H1 (cell line): Measurements from ENCODE around the gene ACSF3. TPM values are rescaled to one million over a fixed set of nuclear protein-coding genes. Genes with fewer than 3 reads are reported as not detected.

Experiments
- CTCF ChIA-PET: fragments of 300-600 bp; sonication (Branson Sonifier 250); formaldehyde crosslinking; loops from one replicate; lab custom pipeline; 2021; ENCODE audit not compliant: partially characterized antibody; lab: Charles Lee
- POLR2A ChIA-PET: fragments of 300-600 bp; sonication (Branson Sonifier 250); formaldehyde crosslinking; loops from one replicate; lab custom pipeline; 2021; ENCODE audit warnings: inconsistent platforms; ENCODE audit not compliant: partially characterized antibody; lab: Charles Lee
- DNase-seq, 2 experiments: peaks; one replicate each; pipeline versions ENCODE4 v3.0.0 to v3.0.0-alpha.2; 2010 to 2022; ENCODE audit warnings: low spot score in 2 of 2, low read depth in 1 of 2, mixed read lengths in 1 of 2
- FAIRE-seq: peaks from 2 replicates; lab custom pipeline; 2011; peaks lifted over from hg19 to GRCh38; lab: Jason Lieb, UNC
- H2AFZ ChIP-seq: 2 replicates; pipeline ENCODE4 v1.8.1; 2012; ENCODE audit warnings: low read length, inconsistent platforms
- H2AK5ac ChIP-seq: 2 replicates; pipeline ENCODE4 v1.6.1; 2013; ENCODE audit warnings: low read depth, low read length
- H2BK120ac ChIP-seq: replicated peaks from 2 replicates; pipeline ENCODE3; 2013; ENCODE audit warnings: low read depth, low read length, inconsistent platforms
- H2BK12ac ChIP-seq: 2 replicates; pipeline ENCODE4 v1.6.1; 2013; ENCODE audit warnings: low read depth, low read length
- H2BK15ac ChIP-seq: 2 replicates; pipeline ENCODE4 v1.6.1; 2013; ENCODE audit warnings: low read length
- H2BK20ac ChIP-seq: 2 replicates; pipeline ENCODE4 v1.6.1; 2013; ENCODE audit warnings: low read length
- H2BK5ac ChIP-seq: 2 replicates; pipeline ENCODE4 v1.6.1; 2013; ENCODE audit warnings: low read depth, low read length
- H3K14ac ChIP-seq: 2 replicates; pipeline ENCODE4 v1.6.1; 2013; ENCODE audit warnings: inconsistent platforms; ENCODE audit not compliant: insufficient read length
- H3K18ac ChIP-seq: 2 replicates; pipeline ENCODE4 v1.6.1; 2013; ENCODE audit warnings: low read length; ENCODE audit errors: extremely low read depth
- H3K23ac ChIP-seq: 2 replicates; pipeline ENCODE4 v1.6.1; 2013; ENCODE audit warnings: inconsistent platforms; ENCODE audit not compliant: insufficient read length
- H3K23me2 ChIP-seq: 2 replicates; pipeline ENCODE4 v1.6.1; 2013; ENCODE audit warnings: low read depth, low read length
- H3K27ac ChIP-seq: 2 replicates; pipeline ENCODE4 v1.6.1; 2011; ENCODE audit warnings: low read depth, low read length, inconsistent platforms
- H3K27me3 ChIP-seq, 4 experiments: replicated peaks in 1 of 4; 1 replicate in 1 of 4; 2 replicates in 3 of 4; pipeline versions ENCODE4 v1.6.1 to v1.8.1; 2011 to 2013; ENCODE audit warnings: low read length in 3 of 4, mild to moderate bottlenecking in 3 of 4, inconsistent platforms in 2 of 4, mixed read lengths in 2 of 4, moderate library complexity in 1 of 4; ENCODE audit not compliant: control insufficient read depth in 3 of 4, insufficient read depth in 3 of 4; ENCODE audit errors: extremely low read depth in 1 of 4
- H3K36me3 ChIP-seq, 4 experiments: 2 replicates each; pipeline versions ENCODE4 v1.6.1 to v1.8.1; 2011 to 2013; ENCODE audit warnings: mild to moderate bottlenecking in 4 of 4, low read length in 3 of 4, moderate library complexity in 2 of 4, control low read depth in 1 of 4, inconsistent platforms in 1 of 4; ENCODE audit not compliant: insufficient read depth in 4 of 4, control insufficient read depth in 2 of 4
- H3K4ac ChIP-seq: replicated peaks from 2 replicates; pipeline ENCODE3; 2013; ENCODE audit warnings: low read length, low read depth, mixed read lengths, inconsistent platforms; ENCODE audit not compliant: insufficient read length
- H3K4me1 ChIP-seq, 4 experiments: replicated peaks in 1 of 4; 1 replicate in 1 of 4; 2 replicates in 3 of 4; pipeline versions ENCODE4 v1.6.1 to v1.8.1; 2011 to 2013; ENCODE audit warnings: low read length in 3 of 4, inconsistent platforms in 2 of 4, mixed read lengths in 1 of 4; ENCODE audit not compliant: insufficient read depth in 4 of 4, control insufficient read depth in 3 of 4
- H3K4me2 ChIP-seq, 2 experiments: 2 replicates each; pipeline versions ENCODE4 v1.6.1 to v1.8.1; 2011 to 2013; ENCODE audit warnings: low read depth in 2 of 2, low read length in 2 of 2, control low read depth in 1 of 2, inconsistent platforms in 1 of 2, mild to moderate bottlenecking in 1 of 2; ENCODE audit not compliant: insufficient read depth in 1 of 2
- H3K4me3 ChIP-seq, 4 experiments: fragments of 200-600, 300-600 bp in 1 of 4; sonication (generic), shearing (Covaris generic), sonication (Bioruptor Twin) in 1 of 4; 2 replicates each; pipeline versions ENCODE4 v1.5.1 to v1.8.1; 2011 to 2016; ENCODE audit warnings: low read length in 4 of 4, low read depth in 3 of 4, control low read depth in 2 of 4, inconsistent platforms in 2 of 4, mild to moderate bottlenecking in 2 of 4, mixed read lengths in 1 of 4, moderate library complexity in 1 of 4; ENCODE audit not compliant: insufficient read depth in 2 of 4; ENCODE audit errors: extremely low read depth in 1 of 4
- H3K56ac ChIP-seq: replicated peaks from 2 replicates; pipeline ENCODE3; 2013; ENCODE audit warnings: low read depth, mild to moderate bottlenecking, mixed read lengths, low read length, inconsistent platforms; ENCODE audit not compliant: insufficient read length
- H3K79me1 ChIP-seq: 2 replicates; pipeline ENCODE4 v1.6.1; 2013; ENCODE audit warnings: low read depth, low read length, control low read depth
- H3K79me2 ChIP-seq, 2 experiments: 2 replicates each; pipeline versions ENCODE4 v1.6.1 to v1.8.1; 2012 to 2013; ENCODE audit warnings: low read length in 2 of 2, mild to moderate bottlenecking in 2 of 2, inconsistent platforms in 1 of 2; ENCODE audit not compliant: insufficient read depth in 2 of 2, control insufficient read depth in 1 of 2
- H3K9ac ChIP-seq, 4 experiments: replicated peaks in 1 of 4; 1 replicate in 1 of 4; 2 replicates in 3 of 4; pipeline versions ENCODE4 v1.6.1 to v1.8.1; 2011 to 2013; ENCODE audit warnings: low read depth in 3 of 4, low read length in 3 of 4, control low read depth in 2 of 4, mild to moderate bottlenecking in 2 of 4, moderate library complexity in 2 of 4, inconsistent platforms in 1 of 4; ENCODE audit errors: extremely low read depth in 1 of 4
- H3K9me3 ChIP-seq, 2 experiments: 2 replicates each; pipeline versions ENCODE4 v1.6.1 to v1.8.1; 2012 to 2013; ENCODE audit warnings: mild to moderate bottlenecking in 2 of 2, moderate library complexity in 2 of 2, control low read depth in 1 of 2, inconsistent platforms in 1 of 2, low read depth in 1 of 2, low read length in 1 of 2, mixed read lengths in 1 of 2; ENCODE audit not compliant: insufficient read depth in 2 of 2
- H4K20me1 ChIP-seq, 2 experiments: replicated peaks in 1 of 2; 2 replicates each; pipeline versions ENCODE3 to v1.8.1; 2011 to 2013; ENCODE audit warnings: inconsistent platforms in 2 of 2, low read length in 2 of 2, mild to moderate bottlenecking in 1 of 2; ENCODE audit not compliant: insufficient read depth in 2 of 2, control insufficient read depth in 1 of 2
- H4K5ac ChIP-seq: 2 replicates; pipeline ENCODE4 v1.6.1; 2013; ENCODE audit warnings: low read length, low read depth, mixed read lengths, inconsistent platforms; ENCODE audit not compliant: insufficient read length
- H4K8ac ChIP-seq: 2 replicates; pipeline ENCODE4 v1.8.0; 2013; ENCODE audit warnings: mild to moderate bottlenecking, moderate library complexity, low read length, inconsistent platforms; ENCODE audit not compliant: insufficient read depth; ENCODE audit errors: extremely low read depth
- H4K91ac ChIP-seq: replicated peaks from 2 replicates; pipeline ENCODE3; 2013; ENCODE audit warnings: low read length, mixed read lengths, inconsistent platforms; ENCODE audit not compliant: insufficient read length
- CBX5 ChIP-seq: fragments of 300-800, 300-1000 bp; sonication (generic); IDR thresholded peaks from 2 replicates; pipeline ENCODE4 v1.7.1; 2016; ENCODE audit warnings: antibody characterized with exemption, low read length, low read depth
- CHD2 ChIP-seq: IDR thresholded peaks from 2 replicates; pipeline ENCODE4 v1.6.1; 2012; ENCODE audit warnings: low read length, improper control_type of control experiment
- E2F6 ChIP-seq: IDR thresholded peaks from 2 replicates; pipeline ENCODE4 v1.6.1; 2012; ENCODE audit warnings: inconsistent platforms
- RFX5 ChIP-seq: IDR thresholded peaks from 2 replicates; pipeline ENCODE4 v1.6.1; 2011; ENCODE audit warnings: low read depth, low read length, improper control_type of control experiment, borderline replicate concordance
- SAP30 ChIP-seq: fragments of 300-600 bp; sonication (generic); IDR thresholded peaks from 2 replicates; pipeline ENCODE4 v1.7.1; 2012; ENCODE audit warnings: low read length, moderate library complexity, mild to moderate bottlenecking, inconsistent platforms; ENCODE audit not compliant: insufficient read depth, insufficient replicate concordance
- TAF1 ChIP-seq: IDR thresholded peaks from 2 replicates; pipeline ENCODE4 v1.6.1; 2011; ENCODE audit warnings: mild to moderate bottlenecking, low read depth, low read length
- TEAD4 ChIP-seq: IDR thresholded peaks from 2 replicates; pipeline ENCODE4 v1.6.1; 2012; ENCODE audit warnings: low read depth, low read length, inconsistent platforms, mixed read lengths
- WGBS, 2 experiments: shearing (Covaris generic) in 1 of 2; methylation state at CpG; one replicate each; pipeline versions ENCODE4 v1.1.6 to v1.1.7; 2013 to 2015; ENCODE audit warnings: low lambda C conversion rate in 2 of 2, mixed read lengths in 2 of 2, inconsistent platforms in 1 of 2, low coverage in 1 of 2, missing lambda C conversion rate in 1 of 2; ENCODE audit not compliant: insufficient replicate concordance in 2 of 2, insufficient coverage in 1 of 2, insufficient read length in 1 of 2; ENCODE audit errors: extremely low coverage in 1 of 2, missing lambda C conversion rate in 1 of 2; 5-methylcytosine and 5-hydroxymethylcytosine counted together
- polyA plus RNA-seq, 7 experiments: library from polyadenylated mRNA; depleted of rRNA in 3 of 7; stranded (reverse) in 5 of 7; unstranded in 2 of 7; fragments of >200 nt in 5 of 7; fragments of 200-250 nt in 2 of 7; gene quantifications; 1 replicate in 5 of 7; 2 replicates in 1 of 7; 4 replicates in 1 of 7; pipeline versions ENCODE4 v1.2.1 to v1.2.3, GENCODE V29; 2011 to 2013; ENCODE audit warnings: missing spikeins in 2 of 7, mixed read lengths in 2 of 7
- total RNA-seq: library from RNA; stranded (reverse); fragmentation: NEBNext Ultra II Directional; extraction: Animal tissue kit (Norgen Biotek cat#: 25700); gene quantifications from 2 replicates; pipeline ENCODE4 v1.2.1, GENCODE V29; 2021
- TF ChIP-seq, protein P1 (sequence below): IDR thresholded peaks from 2 replicates; pipeline ENCODE4 v1.6.1; 2012; ENCODE audit warnings: low read length, inconsistent platforms

ACSF3 gene
- total and polyA plus RNA-seq, 2 of the 8 experiments (the other 6 are each of a cell fraction or from before 2014, with no cell fraction given) = 15.6 to 22.9 TPM

DNA sequence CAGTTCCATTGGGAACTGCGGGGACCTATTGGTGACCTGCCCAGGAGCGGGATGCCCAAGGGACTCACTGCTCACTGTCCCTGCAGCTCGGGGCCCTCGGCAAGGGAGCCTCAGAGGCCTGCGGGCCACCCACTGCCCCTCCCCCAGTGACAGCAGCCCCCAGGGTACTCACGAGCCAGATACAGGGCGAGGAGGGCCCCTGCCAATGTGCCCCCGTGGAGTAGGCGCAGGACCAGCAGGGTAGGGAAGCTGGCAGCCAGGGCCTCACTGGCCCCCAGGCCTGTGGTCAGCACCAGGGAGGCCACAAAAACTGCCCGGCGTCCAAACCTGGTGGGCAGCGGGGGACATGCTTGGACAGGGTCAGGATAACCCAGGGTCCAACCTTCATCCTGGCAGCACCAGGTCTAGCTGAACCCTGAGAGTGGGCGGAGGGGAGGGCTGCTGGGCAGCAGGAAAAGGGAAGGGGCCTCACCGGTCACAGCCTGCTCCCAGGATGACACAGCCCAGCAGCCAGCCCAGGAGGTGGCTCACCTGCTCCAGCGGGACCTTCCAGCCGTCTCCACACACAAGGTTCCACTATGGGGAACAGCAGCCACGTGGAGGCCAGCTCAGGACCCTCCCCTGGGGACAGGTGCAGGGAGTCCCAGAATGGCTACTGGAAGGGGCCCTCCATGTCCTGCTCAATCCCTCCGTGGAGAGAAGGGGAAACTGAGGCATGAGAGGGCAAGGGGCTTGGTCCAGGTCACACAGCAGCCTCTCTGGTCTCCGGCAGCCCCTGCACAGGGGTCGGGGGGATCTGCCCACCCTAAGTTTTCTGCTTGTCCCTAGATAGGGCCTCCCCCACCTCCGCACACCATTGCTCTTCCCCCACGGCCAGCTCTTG lies 105.8 kb downstream of the ACSF3 start:
- Histone ChIP-seq H3K27ac (no peak overlapping the region), H3K4me1 (peaks cover 0 to 12% (median 8%) of the 10 kb centered on the region in 4 experiments; a peak in 5 of 7 replicates), H3K14ac (no peak overlapping the region), H2BK15ac (no peak overlapping the region), H3K79me2 (no peaks in the 10 kb centered on the region), H2BK5ac (no peak overlapping the region), H3K9ac (no peak overlapping the region), H3K18ac (no peak overlapping the region), H4K8ac (no peak overlapping the region), H3K79me1 (no peaks in the 10 kb centered on the region), H4K91ac (no peak overlapping the region), H3K23ac (no peak overlapping the region), H2AFZ (no peak overlapping the region), H3K4ac (no peak overlapping the region), H2BK120ac (no peak overlapping the region), H3K56ac (no peak overlapping the region), H3K4me2 (peak overlapping the region; percentile 80 to 92; a peak in 3 of 4 replicates), H2AK5ac (peak overlapping the region; percentile 9; the same call in 1 of the 2 replicates), H2BK12ac (0 out of 2 replicates have a peak overlapping the region, but pooled peaks have one; percentile 50), H3K4me3 (peak overlapping the region in 1 of 4 experiments; percentile 67; a peak in 2 of 8 replicates), H3K23me2 (peaks cover 10% of the 10 kb centered on the region; the same call in 1 of the 2 replicates), H3K9me3 (no peaks in the 10 kb centered on the region), H2BK20ac (no peak overlapping the region), H4K5ac (no peak overlapping the region), H3K36me3 (no peaks in the 10 kb centered on the region), H4K20me1 (peaks cover 0 to 4% of the 10 kb centered on the region in 2 experiments), H3K27me3 (peaks cover 11 to 40% (median 30%) of the 10 kb centered on the region in 4 experiments)
- CTCF ChIA-PET = interaction anchor here (1.0 to 1.9 kb wide), 5 partner anchors 11 to 382 kb away, joined by 3 to 6 read pairs (median 4); no protein-coding TSS in a partner anchor
- POLR2A ChIA-PET = interaction anchor here (0.9 to 3.1 kb wide), 7 partner anchors 18 to 392 kb away, joined by 3 to 13 read pairs (median 3); partner anchors contain the start of gene ZNF778
- WGBS, 2 experiments = 85% methylated on average over 19 of the region's 22 CpGs; no CpG with 5 or more reads in 1 of the 2 experiments
- FAIRE-seq = no peak
- DNase-seq = no peak
- TF ChIP-seq RFX5 (no peak), TEAD4 (no peak), CHD2 (no peak), TAF1 (no peak), E2F6 (no peak), SAP30 (no peak), CBX5 (no peak)
- TF ChIP-seq, protein P1, sequence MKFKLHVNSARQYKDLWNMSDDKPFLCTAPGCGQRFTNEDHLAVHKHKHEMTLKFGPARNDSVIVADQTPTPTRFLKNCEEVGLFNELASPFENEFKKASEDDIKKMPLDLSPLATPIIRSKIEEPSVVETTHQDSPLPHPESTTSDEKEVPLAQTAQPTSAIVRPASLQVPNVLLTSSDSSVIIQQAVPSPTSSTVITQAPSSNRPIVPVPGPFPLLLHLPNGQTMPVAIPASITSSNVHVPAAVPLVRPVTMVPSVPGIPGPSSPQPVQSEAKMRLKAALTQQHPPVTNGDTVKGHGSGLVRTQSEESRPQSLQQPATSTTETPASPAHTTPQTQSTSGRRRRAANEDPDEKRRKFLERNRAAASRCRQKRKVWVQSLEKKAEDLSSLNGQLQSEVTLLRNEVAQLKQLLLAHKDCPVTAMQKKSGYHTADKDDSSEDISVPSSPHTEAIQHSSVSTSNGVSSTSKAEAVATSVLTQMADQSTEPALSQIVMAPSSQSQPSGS = no peak
